GM18870 (cell line): Measurements from ENCODE around the gene SF3A2.

Source experiments
- ATAC-seq: cut with Tn5 transposase; IDR thresholded peaks from one replicate; pipeline ENCODE4 v1.9.1; 2021; ENCODE audit warnings: moderate library complexity; ENCODE audit not compliant: unreplicated experiment

SF3A2 gene

GRCh38 chr19:2251106-2252054 is 14.8 kb downstream of the SF3A2 start:
- no peak for ATAC-seq

- no peak for ATAC-seq
Observed at GRCh38 chr19:2252055-2252796, 15.6 kb downstream of the SF3A2 start.

GRCh38 chr19:2252797-2253105 is 16.1 kb downstream of the SF3A2 start:
- no peak for ATAC-seq

GRCh38 chr19:2253106-2254063 is 16.8 kb downstream of the SF3A2 start:
- no peak for ATAC-seq

GRCh38 chr19:2254064-2254872 is 17.6 kb downstream of the SF3A2 start:
- ATAC-seq: no peak

- no peak for ATAC-seq
Observed at GRCh38 chr19:2255112-2255845, 18.7 kb downstream of the SF3A2 start.

GRCh38 chr19:2255982-2256685 is 19.5 kb downstream of the SF3A2 start, which contains the start of gene JSRP1:
JSRP1 (minus strand) TSS chr19:2256417; CDS start chr19:2255314, 1,103 bp downstream.
- ATAC-seq: no peak

- no peak for ATAC-seq
Observed at GRCh38 chr19:2259336-2259735, 22.7 kb downstream of the SF3A2 start.

GRCh38 chr19:2260341-2260805 is 23.7 kb downstream of the SF3A2 start:
- ATAC-seq: no peak

- no peak for ATAC-seq
Observed at GRCh38 chr19:2261438-2262172, 25.0 kb downstream of the SF3A2 start.

GRCh38 chr19:2266183-2266993 is 29.8 kb downstream of the SF3A2 start:
- ATAC-seq: no peak

- no peak for ATAC-seq
Observed at GRCh38 chr19:2268480-2268830, 31.8 kb downstream of the SF3A2 start.

GRCh38 chr19:2268861-2269243 is 32.2 kb downstream of the SF3A2 start:
- ATAC-seq: no peak

- peak; percentile 63 for ATAC-seq
Observed at GRCh38 chr19:2269244-2270156, 32.9 kb downstream of the SF3A2 start.

- no peak for ATAC-seq
Observed at GRCh38 chr19:2270157-2270422, 33.5 kb downstream of the SF3A2 start.

- ATAC-seq: no peak
Observed at GRCh38 chr19:2270423-2271233, 34.0 kb downstream of the SF3A2 start.
